ENCODE measurements around the gene HMGCS2.

- TF ChIP-seq, protein P1, sequence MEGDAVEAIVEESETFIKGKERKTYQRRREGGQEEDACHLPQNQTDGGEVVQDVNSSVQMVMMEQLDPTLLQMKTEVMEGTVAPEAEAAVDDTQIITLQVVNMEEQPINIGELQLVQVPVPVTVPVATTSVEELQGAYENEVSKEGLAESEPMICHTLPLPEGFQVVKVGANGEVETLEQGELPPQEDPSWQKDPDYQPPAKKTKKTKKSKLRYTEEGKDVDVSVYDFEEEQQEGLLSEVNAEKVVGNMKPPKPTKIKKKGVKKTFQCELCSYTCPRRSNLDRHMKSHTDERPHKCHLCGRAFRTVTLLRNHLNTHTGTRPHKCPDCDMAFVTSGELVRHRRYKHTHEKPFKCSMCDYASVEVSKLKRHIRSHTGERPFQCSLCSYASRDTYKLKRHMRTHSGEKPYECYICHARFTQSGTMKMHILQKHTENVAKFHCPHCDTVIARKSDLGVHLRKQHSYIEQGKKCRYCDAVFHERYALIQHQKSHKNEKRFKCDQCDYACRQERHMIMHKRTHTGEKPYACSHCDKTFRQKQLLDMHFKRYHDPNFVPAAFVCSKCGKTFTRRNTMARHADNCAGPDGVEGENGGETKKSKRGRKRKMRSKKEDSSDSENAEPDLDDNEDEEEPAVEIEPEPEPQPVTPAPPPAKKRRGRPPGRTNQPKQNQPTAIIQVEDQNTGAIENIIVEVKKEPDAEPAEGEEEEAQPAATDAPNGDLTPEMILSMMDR (IDR thresholded peaks at IDR 0.05): no peak
- TF ChIP-seq EZH2phosphoT487 (IDR thresholded peaks at IDR 0.05): no peak
- no peak for TF ChIP-seq EZH2 (IDR thresholded peaks at IDR 0.05)
These were observed 50.3 kb downstream of the HMGCS2 start for GRCh38 chr1:119718409-119718808.
